C1 segment of cervical spinal cord (tissue), 14 donors: ENCODE results near the gene RAB41.
"Not testable (repeated sequence)": the region's sequence is repeated elsewhere in the genome, so short reads cannot be mapped to it uniquely, and the experiment has no call there.

Experiments
- DNase-seq, 14 donors: peaks; one replicate each; lab custom pipeline; 2025; lab: John Stamatoyannopoulos, UW

Gene RAB41

GRCh38 chrX:70289793-70290770 is 8.1 kb downstream of the RAB41 start, which contains the start of the genes KIF4A and PDZD11:
Gene KIF4A, plus strand, starts transcription at chrX:70290104. Its CDS starts 355 bp downstream, at chrX:70290459.
Gene PDZD11, minus strand, starts transcription at chrX:70289927. Its CDS starts 586 bp downstream, at chrX:70289341.
- DNase-seq = peak in 13 of 14 donors; percentile 10 to 75 (median 37)

GRCh38 chrX:70292788-70293187 is 10.8 kb downstream of the RAB41 start:
- DNase-seq = no peak

- no peak for DNase-seq
These were observed 11.6 kb downstream of the RAB41 start for GRCh38 chrX:70293621-70294020.

- DNase-seq = no peak
These were observed 19.7 kb downstream of the RAB41 start for GRCh38 chrX:70301716-70302115.

- no peak for DNase-seq
These were observed 31.5 kb downstream of the RAB41 start for GRCh38 chrX:70313503-70313902.

GRCh38 chrX:70322784-70323183 is 40.8 kb downstream of the RAB41 start:
- no peak for DNase-seq

GRCh38 chrX:70323628-70324027 is 41.7 kb downstream of the RAB41 start:
- DNase-seq = not testable (repeated sequence)

- DNase-seq = no peak
These were observed 42.4 kb downstream of the RAB41 start for GRCh38 chrX:70324326-70324725.

- DNase-seq = no peak
These were observed 49.2 kb downstream of the RAB41 start for GRCh38 chrX:70331161-70331560.

GRCh38 chrX:70332600-70332999 is 50.6 kb downstream of the RAB41 start:
- DNase-seq = no peak
